GM12891 (cell line): ENCODE results near the gene ANKRD27.

Experiments
- PAX5 ChIP-seq: IDR thresholded peaks from 2 replicates; pipeline ENCODE4 v1.6.1; 2011; ENCODE audit warnings: low read length, moderate library complexity, mild to moderate bottlenecking; ENCODE audit not compliant: insufficient read depth, severe bottlenecking
- POLR2A ChIP-seq: IDR thresholded peaks from 2 replicates; pipeline ENCODE4 v1.6.1; 2011; ENCODE audit warnings: low read depth, low read length, control low read depth
- POLR2AphosphoS5 ChIP-seq: IDR thresholded peaks from 2 replicates; pipeline ENCODE4 v1.6.1; 2011; ENCODE audit warnings: low read depth, low read length, control low read depth
- POU2F2 ChIP-seq: IDR thresholded peaks from 2 replicates; pipeline ENCODE4 v1.6.1; 2011; ENCODE audit warnings: low read depth, mild to moderate bottlenecking, control low read depth, low read length, moderate library complexity
- TAF1 ChIP-seq: IDR thresholded peaks from 2 replicates; pipeline ENCODE4 v1.6.1; 2011; ENCODE audit warnings: low read depth, low read length, control low read depth

DNA sequence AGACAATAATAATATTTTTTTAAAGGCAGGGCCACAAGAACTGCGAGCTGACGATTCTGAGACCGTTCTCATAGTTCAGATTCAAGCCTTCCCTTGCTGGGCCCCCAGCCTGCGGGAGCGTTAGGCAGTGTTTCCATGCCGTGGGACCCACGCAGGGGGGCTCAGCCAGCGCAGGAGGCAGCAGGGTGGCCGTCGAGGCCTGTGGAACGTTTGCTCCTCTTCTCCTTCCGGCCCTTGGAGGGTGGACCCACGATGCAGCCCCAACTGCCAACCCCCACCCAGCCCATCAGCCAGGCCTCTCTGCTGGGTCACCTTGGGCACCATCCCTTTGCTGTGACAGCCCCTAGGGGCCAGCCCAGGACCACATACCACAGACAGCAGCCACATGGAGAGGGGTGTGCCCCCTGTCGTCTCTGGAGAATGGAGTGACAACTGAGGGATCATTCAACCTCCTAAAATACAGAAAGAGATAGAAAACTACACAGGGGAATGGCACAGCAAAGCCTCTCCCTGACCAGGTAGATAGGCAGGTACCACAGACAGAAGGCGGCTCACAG is 47.2 kb downstream of the ANKRD27 start:
- TF ChIP-seq POLR2AphosphoS5 (no peak), POLR2A (no peak), PAX5 (no peak), TAF1 (no peak), POU2F2 (no peak)
